Transverse colon (tissue), 4 donors: ENCODE measurements around the gene TRIP6. TPM values are rescaled to one million over a fixed set of nuclear protein-coding genes. Genes with fewer than 3 reads are reported as not detected.

Source experiments
- DNase-seq: peaks from one replicate; pipeline ENCODE4 v3.0.0-alpha.2; 2019
- H3K27ac ChIP-seq, 4 donors: fragments of 200-600 bp; sonication (generic); 2 replicates each; pipeline ENCODE4 v1.5.1; 2016 to 2018; ENCODE audit warnings: inconsistent platforms in 4 of 4
- H3K27me3 ChIP-seq: fragments of 200-600 bp; sonication (generic); 2 replicates; pipeline ENCODE4 v1.5.1; 2017; ENCODE audit warnings: inconsistent platforms
- H3K36me3 ChIP-seq, 4 donors: fragments of 200-600 bp; sonication (generic); 2 replicates each; pipeline ENCODE4 v1.5.1; 2017 to 2019; ENCODE audit warnings: inconsistent platforms in 4 of 4
- H3K4me1 ChIP-seq, 4 donors: fragments of 200-600 bp; sonication (generic); 2 replicates each; pipeline ENCODE4 v1.5.1; 2017 to 2020; ENCODE audit warnings: inconsistent platforms in 4 of 4
- H3K4me3 ChIP-seq, 4 donors: fragments of 200-600 bp; sonication (generic); 1 replicate in 1 of 4; 2 replicates in 3 of 4; pipeline versions ENCODE4 v1.5.1 to v1.6.1; 2017 to 2019; ENCODE audit warnings: inconsistent platforms in 4 of 4
- H3K9me3 ChIP-seq, 2 donors: fragments of 200-600 bp; sonication (generic); 2 replicates each; pipeline ENCODE4 v1.5.1; 2017 to 2019; ENCODE audit warnings: inconsistent platforms in 2 of 2
- CTCF ChIP-seq, 5 experiments: fragments of 200-600 bp in 3 of 5; fragments of 450-650 bp in 2 of 5; sonication (generic) in 3 of 5; IDR thresholded peaks; 1 replicate in 2 of 5; 2 replicates in 3 of 5; pipeline ENCODE4 v1.5.1; 2016 to 2017; ENCODE audit warnings: antibody characterized with exemption in 5 of 5, inconsistent platforms in 3 of 5, mild to moderate bottlenecking in 2 of 5, moderate library complexity in 1 of 5
- EP300 ChIP-seq: sonication (generic); formaldehyde crosslinking; IDR thresholded peaks from one replicate; pipeline ENCODE4 v1.6.1; 2017; ENCODE audit warnings: antibody characterized with exemption, low read depth
- POLR2A ChIP-seq: fragments of 450-650 bp; IDR thresholded peaks from one replicate; pipeline ENCODE4 v1.6.1; 2016; ENCODE audit warnings: antibody characterized with exemption, mild to moderate bottlenecking, moderate library complexity
- POLR2AphosphoS5 ChIP-seq, 3 donors: sonication (generic); formaldehyde crosslinking; IDR thresholded peaks; one replicate each; pipeline ENCODE4 v1.6.1; 2016; ENCODE audit warnings: antibody characterized with exemption in 3 of 3
- WGBS, 2 donors: methylation state at CpG; one replicate each; pipeline ENCODE4 v1.1.5; 2018; ENCODE audit warnings: low coverage in 1 of 2; 5-methylcytosine and 5-hydroxymethylcytosine counted together
- in situ Hi-C, 4 donors: fragments of 200-750 bp; cut with MboI; loops; one replicate each; pipeline versions ENCODE4 v1.15.0 to v1.15.1; 2017; ENCODE audit warnings: low sequenced_read_pairs in 3 of 4, low pct_ligation_motif_present in 1 of 4, low pct_unique_long_range_greater_than_20kb in 1 of 4
- intact Hi-C: fragments of 100-400 bp; cut with DNase I; formaldehyde crosslinking; loops from one replicate; pipeline ENCODE4 v1.15.1; 2023; ENCODE audit warnings: low total_unique reads
- total RNA-seq, 4 donors: library from RNA; depleted of rRNA; stranded (reverse); fragments of >200 nt; gene quantifications; one replicate each; pipeline ENCODE4 v1.1.0, GENCODE V29; 2016

The TRIP6 gene
- total RNA-seq, 4 donors from 2014 or later, result 10.9 to 24.3 (median 21.2) TPM

- peaks cover 0 to 48% (median 39%) of the 10 kb centered on the region in 4 donors for H3K4me1 ChIP-seq
- in situ Hi-C loops, result no loop called here
- peak within 1 kb of the TSS; percentile 62 to 85 (median 79) for H3K4me3 ChIP-seq
- WGBS, 2 donors, result 1 to 2% methylated on average over 11 to 54 of the region's 80 CpGs
- peak within 1 kb of the TSS; percentile 81 to 94 (median 90) for H3K27ac ChIP-seq
- TF ChIP-seq POLR2A, result peak; percentile 22
- TF ChIP-seq POLR2AphosphoS5 (IDR thresholded peaks at IDR 0.05), result peak; percentile 39 to 43 (median 43)
- TF ChIP-seq CTCF (IDR thresholded peaks at IDR 0.05), result peak in 3 of 5 experiments; percentile 9 to 17 (median 11)
- TF ChIP-seq EP300, result no peak
- H3K27me3 ChIP-seq, result peaks cover 14% of the 10 kb centered on the region
- peaks cover 0 to 8% (median 0%) of the 10 kb centered on the region in 4 donors for H3K36me3 ChIP-seq
- DNase-seq, result peak; percentile 83
- intact Hi-C loops, result loop anchor here (1.0 kb wide), 1 partner anchor 33 kb away; no protein-coding TSS in a partner anchor
- no peaks in the 10 kb centered on the region for H3K9me3 ChIP-seq
Observed at GRCh38 chr7:100827330-100828226, 39.6 kb upstream of the TRIP6 start, which contains the start of gene EPHB4. TSS of gene EPHB4 (minus strand) at chr7:100827523. CDS start at chr7:100827030, 493 bp downstream.

GRCh38 chr7:100829150-100829716, 38.0 kb upstream of the TRIP6 start:
- Histone ChIP-seq H3K27ac (peak overlapping the region; percentile 55 to 94 (median 86)), H3K4me1 (peaks cover 0 to 49% (median 39%) of the 10 kb centered on the region in 4 donors), H3K9me3 (no peaks in the 10 kb centered on the region), H3K4me3 (no peak overlapping the region), H3K27me3 (peaks cover 14% of the 10 kb centered on the region), H3K36me3 (no peaks in the 10 kb centered on the region)
- 10 to 55% methylated on average over 2 to 15 of the region's 20 CpGs for WGBS, 2 donors
- in situ Hi-C loops (no loop called here), intact Hi-C loops (no loop called here)
- DNase-seq, result no peak
- TF ChIP-seq CTCF (IDR thresholded peaks at IDR 0.05) (no peak), POLR2AphosphoS5 (IDR thresholded peaks at IDR 0.05) (no peak), POLR2A (no peak), EP300 (no peak)

GRCh38 chr7:100830396-100830795, 36.8 kb upstream of the TRIP6 start:
- Histone ChIP-seq H3K27me3 (peaks cover 14% of the 10 kb centered on the region), H3K4me1 (peaks cover 0 to 38% (median 28%) of the 10 kb centered on the region in 4 donors), H3K36me3 (no peaks in the 10 kb centered on the region), H3K4me3 (no peak overlapping the region), H3K9me3 (no peaks in the 10 kb centered on the region), H3K27ac (no peak overlapping the region)
- in situ Hi-C loops, result no loop called here
- DNase-seq, result no peak
- intact Hi-C loops, result no loop called here
- 61 to 64% methylated on average over 4 of the region's 4 CpGs for WGBS, 2 donors
- no peak for TF ChIP-seq POLR2AphosphoS5 (IDR thresholded peaks at IDR 0.05)
- TF ChIP-seq EP300, result no peak
- TF ChIP-seq CTCF (IDR thresholded peaks at IDR 0.05), result no peak
- TF ChIP-seq POLR2A, result no peak

- intact Hi-C loops, result no loop called here
- 66 to 77% methylated on average over 3 to 5 of the region's 5 CpGs for WGBS, 2 donors
- in situ Hi-C loops, result no loop called here
- Histone ChIP-seq H3K4me3 (no peak overlapping the region), H3K27me3 (peaks cover 14% of the 10 kb centered on the region), H3K4me1 (peaks cover 6 to 40% (median 28%) of the 10 kb centered on the region in 4 donors), H3K27ac (peak overlapping the region; percentile 10 to 78 (median 43)), H3K36me3 (no peaks in the 10 kb centered on the region), H3K9me3 (no peaks in the 10 kb centered on the region)
- TF ChIP-seq POLR2AphosphoS5 (IDR thresholded peaks at IDR 0.05) (no peak), POLR2A (no peak), EP300 (no peak), CTCF (IDR thresholded peaks at IDR 0.05) (no peak)
- DNase-seq, result no peak
Observed at GRCh38 chr7:100832281-100832633, 34.9 kb upstream of the TRIP6 start.
